H9 (cell line): ENCODE results near the gene NODAL. TPM values are rescaled to one million over a fixed set of nuclear protein-coding genes. Genes with fewer than 3 reads are reported as not detected.

Experiments used
- DNase-seq: peaks from one replicate; pipeline ENCODE4 v3.0.0-alpha.2; 2017
- H2AFZ ChIP-seq: one replicate; pipeline ENCODE4 v1.6.1; 2013; ENCODE audit warnings: mild to moderate bottlenecking, low read length, control low read depth, moderate library complexity
- H2AK5ac ChIP-seq: 2 replicates; pipeline ENCODE4 v1.6.1; 2013; ENCODE audit warnings: low read length, control low read depth, mixed read lengths; ENCODE audit not compliant: insufficient read length
- H2BK120ac ChIP-seq: one replicate; pipeline ENCODE4 v1.6.1; 2013; ENCODE audit warnings: low read depth, mild to moderate bottlenecking, low read length, control low read depth, inconsistent platforms; ENCODE audit not compliant: poor library complexity, severe bottlenecking
- H2BK12ac ChIP-seq: 2 replicates; pipeline ENCODE4 v1.6.1; 2013; ENCODE audit warnings: low read length, control low read depth, mixed read lengths, low read depth; ENCODE audit not compliant: insufficient read length
- H2BK15ac ChIP-seq: 2 replicates; pipeline ENCODE4 v1.6.1; 2013; ENCODE audit warnings: low read depth, low read length, control low read depth
- H2BK20ac ChIP-seq: one replicate; pipeline ENCODE4 v1.6.1; 2013; ENCODE audit warnings: low read depth, mild to moderate bottlenecking, low read length, control low read depth, inconsistent platforms; ENCODE audit not compliant: poor library complexity, severe bottlenecking
- H2BK5ac ChIP-seq: 2 replicates; pipeline ENCODE4 v1.6.1; 2013; ENCODE audit warnings: low read length, control low read depth, mixed read lengths; ENCODE audit not compliant: insufficient read length
- H3K14ac ChIP-seq: 2 replicates; pipeline ENCODE4 v1.6.1; 2013; ENCODE audit warnings: low read length, control low read depth; ENCODE audit not compliant: insufficient read depth
- H3K18ac ChIP-seq: 2 replicates; pipeline ENCODE4 v1.6.1; 2013; ENCODE audit warnings: low read depth, mild to moderate bottlenecking, mixed read lengths, low read length, control low read depth; ENCODE audit not compliant: insufficient read length
- H3K23ac ChIP-seq: 2 replicates; pipeline ENCODE4 v1.6.1; 2013; ENCODE audit warnings: low read length, control low read depth, mixed read lengths, low read depth; ENCODE audit not compliant: insufficient read length
- H3K23me2 ChIP-seq: 2 replicates; pipeline ENCODE4 v1.6.1; 2013; ENCODE audit warnings: low read depth, mild to moderate bottlenecking, mixed read lengths, low read length, control low read depth; ENCODE audit not compliant: insufficient read length, poor library complexity, severe bottlenecking
- H3K27ac ChIP-seq: 2 replicates; pipeline ENCODE4 v1.5.1; 2013; ENCODE audit warnings: low read length, control low read depth, mixed read lengths, low read depth; ENCODE audit not compliant: insufficient read length
- H3K27me3 ChIP-seq: 2 replicates; pipeline ENCODE4 v1.6.1; 2013; ENCODE audit warnings: low read length, control low read depth, inconsistent platforms; ENCODE audit not compliant: insufficient read depth
- H3K4ac ChIP-seq: 2 replicates; pipeline ENCODE4 v1.6.1; 2013; ENCODE audit warnings: low read depth, mild to moderate bottlenecking, control low read depth, inconsistent platforms, low read length, moderate library complexity
- H3K4me1 ChIP-seq: 2 replicates; pipeline ENCODE4 v1.6.1; 2013; ENCODE audit warnings: low read length, control low read depth, inconsistent platforms; ENCODE audit not compliant: insufficient read depth
- H3K4me2 ChIP-seq: 2 replicates; pipeline ENCODE4 v1.6.1; 2013; ENCODE audit warnings: low read length, control low read depth, mixed read lengths; ENCODE audit not compliant: insufficient read length, insufficient read depth
- H3K56ac ChIP-seq: 2 replicates; pipeline ENCODE4 v1.6.1; 2013; ENCODE audit warnings: low read depth, mild to moderate bottlenecking, mixed read lengths, low read length, control low read depth; ENCODE audit not compliant: insufficient read length
- H3K79me1 ChIP-seq: 2 replicates; pipeline ENCODE4 v1.6.1; 2013; ENCODE audit warnings: low read depth, mild to moderate bottlenecking, moderate library complexity, low read length, control low read depth, inconsistent platforms; ENCODE audit not compliant: insufficient read depth, poor library complexity, severe bottlenecking
- H3K79me2 ChIP-seq: 2 replicates; pipeline ENCODE4 v1.6.1; 2013; ENCODE audit warnings: low read length, control low read depth, inconsistent platforms; ENCODE audit not compliant: insufficient read depth
- H3K9ac ChIP-seq: 2 replicates; pipeline ENCODE4 v1.6.1; 2013; ENCODE audit warnings: low read length, control low read depth, mixed read lengths; ENCODE audit not compliant: insufficient read length; ENCODE audit errors: extremely low read depth
- H3K9me3 ChIP-seq: one replicate; pipeline ENCODE4 v1.6.1; 2013; ENCODE audit warnings: low read depth, low read length, inconsistent platforms; ENCODE audit not compliant: control insufficient read depth
- H3T11ph ChIP-seq: one replicate; pipeline ENCODE4 v1.6.1; 2013; ENCODE audit warnings: mild to moderate bottlenecking, low read length, control low read depth, inconsistent platforms
- H4K20me1 ChIP-seq: one replicate; pipeline ENCODE4 v1.6.1; 2013; ENCODE audit not compliant: control insufficient read depth, insufficient read length, insufficient read depth
- H4K5ac ChIP-seq: 2 replicates; pipeline ENCODE4 v1.6.1; 2013; ENCODE audit warnings: low read depth, mild to moderate bottlenecking, mixed read lengths, low read length, control low read depth; ENCODE audit not compliant: insufficient read length
- H4K8ac ChIP-seq: replicated peaks from 2 replicates; pipeline ENCODE4 v1.6.1; 2013; ENCODE audit warnings: low read length, control low read depth, mixed read lengths, low read depth; ENCODE audit not compliant: insufficient read length
- H4K91ac ChIP-seq: 2 replicates; pipeline ENCODE4 v1.6.1; 2013; ENCODE audit warnings: low read depth, mild to moderate bottlenecking, moderate library complexity, mixed read lengths, low read length, control low read depth; ENCODE audit not compliant: insufficient read length
- H3K27ac Mint-ChIP-seq, 3 experiments: 2 replicates in 2 of 3; 3 replicates in 1 of 3; pipeline ENCODE4 v1.8.0; 2020 to 2021; ENCODE audit warnings: mixed read lengths in 3 of 3, mild to moderate bottlenecking in 1 of 3, moderate library complexity in 1 of 3
- H3K27me3 Mint-ChIP-seq: 2 replicates; pipeline ENCODE4 v1.8.0; 2021; ENCODE audit warnings: low read depth, mild to moderate bottlenecking, moderate library complexity, mixed read lengths
- H3K36me3 Mint-ChIP-seq, 3 experiments: 2 replicates in 2 of 3; 3 replicates in 1 of 3; pipeline ENCODE4 v1.8.0; 2020 to 2021; ENCODE audit warnings: low read depth in 3 of 3, mixed read lengths in 3 of 3; ENCODE audit not compliant: insufficient read depth in 1 of 3
- H3K4me1 Mint-ChIP-seq, 2 experiments: 2 replicates each; pipeline ENCODE4 v1.8.0; 2020; ENCODE audit warnings: mixed read lengths in 2 of 2
- H3K4me3 Mint-ChIP-seq, 2 experiments: 2 replicates in 1 of 2; 3 replicates in 1 of 2; pipeline ENCODE4 v1.8.0; 2020 to 2021; ENCODE audit warnings: mild to moderate bottlenecking in 2 of 2, mixed read lengths in 2 of 2, moderate library complexity in 1 of 2
- H3K9me3 Mint-ChIP-seq, 2 experiments: 2 replicates in 1 of 2; 3 replicates in 1 of 2; pipeline ENCODE4 v1.8.0; 2020; ENCODE audit warnings: mild to moderate bottlenecking in 2 of 2, mixed read lengths in 2 of 2, moderate library complexity in 1 of 2
- WGBS: extraction: QIAGEN DNeasy Blood & Tissue Kit; methylation state at CpG from one replicate; pipeline ENCODE4 v1.1.7; 2013; ENCODE audit warnings: missing lambda C conversion rate, low lambda C conversion rate, mixed read lengths; ENCODE audit not compliant: insufficient read length; ENCODE audit errors: extremely low coverage; 5-methylcytosine and 5-hydroxymethylcytosine counted together
- total RNA-seq: library from RNA; stranded (reverse); gene quantifications from 2 replicates; pipeline ENCODE4 v1.2.1, GENCODE V29; 2021
- TF ChIP-seq, protein P1 (sequence below): fragments of 200-600 bp; sonication (generic); conservative IDR thresholded peaks from 3 replicates; pipeline ENCODE4 v1.8.0; 2021; ENCODE audit warnings: antibody characterized with exemption, mild to moderate bottlenecking

Gene NODAL
- total RNA-seq, 1 experiment from 2014 or later, result 80.7 TPM

DNA sequence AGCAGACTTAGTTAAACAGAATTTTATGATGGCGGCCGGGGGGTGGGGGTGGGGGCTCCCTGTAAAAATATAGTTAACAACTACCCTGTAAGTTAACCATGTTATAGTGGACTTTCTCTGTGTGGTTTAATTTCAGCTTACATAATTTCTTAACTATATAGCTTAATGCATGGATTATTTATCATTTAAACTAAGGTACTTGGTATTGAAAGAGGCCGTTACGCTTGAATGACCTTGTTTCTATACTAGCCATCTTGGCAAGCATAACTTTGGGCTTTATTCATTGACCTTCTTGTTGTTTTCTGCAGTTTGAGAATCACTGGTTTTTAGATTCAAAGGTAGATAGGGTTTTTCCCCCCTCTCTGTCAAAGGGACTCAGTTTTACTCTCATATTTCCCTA is 29.1 kb downstream of the NODAL start:
- TF ChIP-seq, protein P1, sequence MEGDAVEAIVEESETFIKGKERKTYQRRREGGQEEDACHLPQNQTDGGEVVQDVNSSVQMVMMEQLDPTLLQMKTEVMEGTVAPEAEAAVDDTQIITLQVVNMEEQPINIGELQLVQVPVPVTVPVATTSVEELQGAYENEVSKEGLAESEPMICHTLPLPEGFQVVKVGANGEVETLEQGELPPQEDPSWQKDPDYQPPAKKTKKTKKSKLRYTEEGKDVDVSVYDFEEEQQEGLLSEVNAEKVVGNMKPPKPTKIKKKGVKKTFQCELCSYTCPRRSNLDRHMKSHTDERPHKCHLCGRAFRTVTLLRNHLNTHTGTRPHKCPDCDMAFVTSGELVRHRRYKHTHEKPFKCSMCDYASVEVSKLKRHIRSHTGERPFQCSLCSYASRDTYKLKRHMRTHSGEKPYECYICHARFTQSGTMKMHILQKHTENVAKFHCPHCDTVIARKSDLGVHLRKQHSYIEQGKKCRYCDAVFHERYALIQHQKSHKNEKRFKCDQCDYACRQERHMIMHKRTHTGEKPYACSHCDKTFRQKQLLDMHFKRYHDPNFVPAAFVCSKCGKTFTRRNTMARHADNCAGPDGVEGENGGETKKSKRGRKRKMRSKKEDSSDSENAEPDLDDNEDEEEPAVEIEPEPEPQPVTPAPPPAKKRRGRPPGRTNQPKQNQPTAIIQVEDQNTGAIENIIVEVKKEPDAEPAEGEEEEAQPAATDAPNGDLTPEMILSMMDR, result no peak
- H3T11ph ChIP-seq, result no peak overlapping the region
- Mint-ChIP-seq H3K9me3 (peaks cover 4 to 6% of the 10 kb centered on the region in 2 experiments; a peak in 3 of 5 replicates), H3K4me3 (no peak overlapping the region), H3K27ac (0 out of 7 replicates have a peak overlapping the region, but pooled peaks of 1 of the 3 experiments have one; percentile 20), H3K4me1 (peaks cover 32 to 36% of the 10 kb centered on the region in 2 experiments), H3K27me3 (no peaks in the 10 kb centered on the region), H3K36me3 (peaks cover 13 to 36% (median 32%) of the 10 kb centered on the region in 3 experiments; a peak in 5 of 7 replicates)
- H2BK20ac ChIP-seq, result no peak overlapping the region
- H2BK5ac ChIP-seq, result no peak overlapping the region
- no CpG with 5 or more reads among the region's 4 CpGs for WGBS
- no peak overlapping the region for H4K8ac ChIP-seq
- no peak overlapping the region for H4K91ac ChIP-seq
- no peaks in the 10 kb centered on the region for H4K20me1 ChIP-seq
- H3K14ac ChIP-seq, result no peak overlapping the region
- no peak overlapping the region for H2AK5ac ChIP-seq
- no peak overlapping the region for H3K18ac ChIP-seq
- no peak overlapping the region for H3K56ac ChIP-seq
- no peaks in the 10 kb centered on the region for H3K27me3 ChIP-seq
- peaks cover 7% of the 10 kb centered on the region for H3K4me1 ChIP-seq
- H3K79me2 ChIP-seq, result peaks cover 14% of the 10 kb centered on the region; the same call in 1 of the 2 replicates
- H2AFZ ChIP-seq, result no peak overlapping the region
- DNase-seq, result no peak
- H3K79me1 ChIP-seq, result peaks cover 12% of the 10 kb centered on the region
- no peak overlapping the region for H3K4me2 ChIP-seq
- no peak overlapping the region for H3K27ac ChIP-seq
- H3K4ac ChIP-seq, result no peak overlapping the region
- no peaks in the 10 kb centered on the region for H3K9me3 ChIP-seq
- H3K23me2 ChIP-seq, result no peaks in the 10 kb centered on the region
- H2BK120ac ChIP-seq, result no peak overlapping the region
- H3K9ac ChIP-seq, result no peak overlapping the region
- H2BK15ac ChIP-seq, result no peak overlapping the region
- no peak overlapping the region for H3K23ac ChIP-seq
- no peak overlapping the region for H2BK12ac ChIP-seq
- no peak overlapping the region for H4K5ac ChIP-seq
